ENCODE data around the gene DPEP3.
"Not testable (repeated sequence)": the region's sequence is repeated elsewhere in the genome, so short reads cannot be mapped to it uniquely, and the experiment has no call there.

Gene DPEP3, protein sequence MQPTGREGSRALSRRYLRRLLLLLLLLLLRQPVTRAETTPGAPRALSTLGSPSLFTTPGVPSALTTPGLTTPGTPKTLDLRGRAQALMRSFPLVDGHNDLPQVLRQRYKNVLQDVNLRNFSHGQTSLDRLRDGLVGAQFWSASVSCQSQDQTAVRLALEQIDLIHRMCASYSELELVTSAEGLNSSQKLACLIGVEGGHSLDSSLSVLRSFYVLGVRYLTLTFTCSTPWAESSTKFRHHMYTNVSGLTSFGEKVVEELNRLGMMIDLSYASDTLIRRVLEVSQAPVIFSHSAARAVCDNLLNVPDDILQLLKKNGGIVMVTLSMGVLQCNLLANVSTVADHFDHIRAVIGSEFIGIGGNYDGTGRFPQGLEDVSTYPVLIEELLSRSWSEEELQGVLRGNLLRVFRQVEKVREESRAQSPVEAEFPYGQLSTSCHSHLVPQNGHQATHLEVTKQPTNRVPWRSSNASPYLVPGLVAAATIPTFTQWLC

DNA sequence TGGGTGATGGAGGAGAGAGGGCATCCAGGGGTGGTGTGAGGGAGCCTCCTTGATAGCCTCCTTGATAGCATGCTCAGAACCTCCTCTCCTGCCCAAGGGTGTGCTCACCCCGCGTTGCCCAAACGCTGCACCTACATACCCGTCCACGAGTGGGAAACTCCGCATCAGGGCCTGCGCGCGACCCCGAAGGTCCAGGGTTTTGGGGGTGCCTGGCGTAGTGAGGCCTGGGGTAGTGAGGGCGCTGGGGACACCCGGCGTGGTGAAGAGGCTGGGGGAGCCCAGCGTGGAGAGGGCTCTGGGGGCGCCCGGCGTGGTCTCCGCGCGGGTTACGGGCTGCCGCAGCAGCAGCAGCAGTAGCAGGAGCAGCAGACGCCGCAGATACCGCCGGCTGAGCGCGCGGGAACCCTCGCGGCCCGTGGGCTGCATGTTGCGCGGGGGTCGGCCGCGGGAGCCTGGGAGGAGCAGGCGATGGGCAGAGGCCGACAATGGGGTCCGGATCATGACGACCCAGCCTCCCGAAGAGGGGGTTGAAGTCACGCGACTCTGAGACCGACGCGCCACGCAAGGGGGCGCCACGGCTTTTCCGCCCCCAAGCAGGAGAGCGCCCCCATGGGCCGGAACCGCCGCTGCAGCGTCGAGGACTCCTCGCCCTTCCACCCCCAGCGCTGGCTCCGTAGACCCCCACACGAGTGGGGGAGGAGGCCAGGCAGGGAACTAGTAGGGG lies at the start of gene DPEP3:
TSS of gene DPEP3 (minus strand) at position 545 of the 724 bp plus-strand sequence. CDS start at position 426, 119 bp downstream.
- DNase-seq = no peak

DNA sequence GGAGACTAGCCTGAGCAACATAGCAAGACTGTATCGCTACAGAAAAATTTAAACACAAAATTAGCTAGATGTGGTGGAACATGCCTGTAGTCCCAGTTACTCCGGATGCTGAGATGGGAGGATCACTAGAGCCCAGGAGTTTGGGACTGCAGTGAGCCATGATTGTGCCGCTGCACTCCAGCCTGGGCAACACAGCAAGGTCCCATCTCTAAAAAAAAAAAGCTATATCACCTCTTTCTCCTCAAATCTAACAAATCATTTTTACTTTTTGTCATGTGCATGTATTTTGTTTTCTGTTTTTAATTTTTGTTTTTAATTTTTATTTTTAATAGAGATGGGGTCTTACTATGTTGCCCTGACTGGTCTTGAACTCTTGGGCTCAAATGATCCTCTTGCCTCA lies 48.7 kb upstream of the DPEP3 start:
- DNase-seq = no peak

DNA sequence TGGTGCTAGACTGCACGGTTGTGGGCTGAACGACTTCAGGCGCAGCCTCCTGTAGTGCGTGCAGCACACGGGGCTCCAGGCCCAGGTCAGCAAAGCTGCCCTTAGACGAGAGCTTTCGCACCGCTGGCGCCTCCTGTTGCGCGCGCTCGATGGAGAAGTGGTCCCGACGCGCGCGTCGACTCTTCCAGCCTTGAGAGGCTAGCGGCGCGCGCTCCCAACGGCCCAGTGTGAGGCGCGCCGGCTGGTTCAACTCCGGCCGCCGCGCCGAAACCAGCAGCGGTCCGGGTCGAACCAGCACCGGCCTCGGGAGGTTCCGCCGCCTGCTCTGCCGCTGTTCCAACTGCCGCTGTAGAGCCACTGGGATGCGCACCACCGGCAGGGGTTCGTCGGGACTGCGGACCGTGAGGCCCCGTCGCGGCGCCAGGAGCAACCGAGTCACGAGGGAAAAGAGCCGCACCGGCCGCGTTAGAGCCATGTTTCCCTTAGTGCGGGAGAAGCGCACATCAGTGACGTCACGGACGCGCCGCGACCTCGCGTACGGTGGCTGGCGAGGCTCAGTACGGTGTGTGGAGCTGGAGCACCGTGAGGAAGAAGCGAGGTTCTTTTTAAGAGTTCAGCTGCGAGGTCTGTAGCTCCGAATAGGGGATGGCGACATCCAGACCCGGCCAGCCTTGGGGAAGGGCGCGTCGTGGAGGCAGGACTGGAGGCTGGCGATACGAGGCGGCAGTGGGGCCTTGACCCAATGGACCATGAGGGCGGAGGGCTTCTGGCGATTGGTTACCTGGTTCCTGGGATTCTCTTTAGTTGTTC lies 42.6 kb upstream of the DPEP3 start, which contains the start of the genes DDX28 and DUS2:
TSS of gene DDX28 (minus strand) at position 505 of the 810 bp plus-strand sequence. CDS start at position 475, 30 bp downstream.
TSS of gene DUS2 (plus strand) at position 557 of the 810 bp plus-strand sequence. CDS start 14,740 bp downstream, outside the sequence.
- peak; percentile 94 for DNase-seq

DNA sequence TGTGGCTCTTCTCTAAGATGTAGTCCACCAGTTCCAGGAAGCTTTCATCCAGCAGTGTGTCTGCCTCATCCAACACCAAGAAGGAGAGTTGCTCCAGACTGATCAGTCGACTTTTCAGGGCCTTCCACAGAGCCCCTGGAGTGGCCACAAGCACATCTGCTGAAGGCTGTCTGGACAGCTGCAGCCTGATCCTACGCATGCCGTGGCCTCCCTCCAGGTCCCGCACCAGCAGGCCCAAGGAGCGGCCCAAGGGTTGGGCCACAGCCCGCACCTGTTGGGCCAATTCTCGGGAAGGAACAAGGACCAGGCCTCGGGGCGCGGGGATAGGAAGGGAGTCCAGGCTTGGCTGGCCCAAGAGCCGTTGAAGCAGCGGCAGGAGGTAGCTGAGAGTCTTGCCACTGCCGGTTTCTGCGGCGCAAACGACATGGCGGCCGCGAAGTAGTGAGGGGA lies 42.0 kb upstream of the DPEP3 start:
- DNase-seq = no peak

DNA sequence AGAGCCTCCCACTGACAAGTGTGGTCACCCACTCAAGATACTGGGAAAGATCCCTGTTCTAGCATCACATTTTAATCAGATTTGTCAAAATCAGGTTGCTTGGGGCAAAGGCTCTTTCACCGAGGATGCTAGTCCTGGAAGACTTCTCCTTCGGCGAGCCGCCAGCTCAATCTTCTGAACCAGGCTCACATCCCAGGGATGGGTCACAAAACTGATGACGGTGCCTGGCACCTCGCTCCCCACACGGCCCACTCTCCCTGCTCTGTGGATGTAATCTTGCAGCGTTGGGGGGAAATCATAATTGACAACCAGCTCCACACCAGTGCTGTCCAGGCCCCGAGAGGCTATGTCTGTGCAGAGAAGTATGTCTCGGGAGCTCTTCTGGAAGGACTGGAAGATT lies 41.2 kb upstream of the DPEP3 start:
- no peak for DNase-seq

DNA sequence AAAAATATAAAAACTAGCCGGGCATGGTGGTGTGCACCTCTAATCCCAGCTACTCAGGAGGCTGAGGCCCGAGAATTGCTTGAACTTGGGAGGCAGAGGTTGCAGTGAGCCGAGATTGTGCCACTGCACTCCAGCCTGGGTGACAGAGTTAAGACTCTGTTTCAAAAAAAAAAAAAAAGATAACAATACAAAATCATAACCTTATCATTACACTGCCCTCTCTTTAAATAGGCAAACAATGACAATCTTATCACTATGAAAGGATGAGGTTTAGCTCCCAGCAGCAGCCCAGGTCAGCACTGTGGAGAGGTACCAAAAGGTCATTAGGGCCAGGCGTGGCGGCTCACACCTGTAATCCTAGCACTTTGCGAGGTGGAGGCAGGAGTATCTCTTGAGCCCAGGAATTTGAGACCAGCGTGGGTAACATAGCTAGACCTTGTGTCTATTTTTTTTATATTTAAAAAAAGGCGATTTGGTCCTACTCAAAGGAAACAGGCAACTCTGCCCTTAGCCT lies 38.9 kb upstream of the DPEP3 start:
- no peak for DNase-seq

DNA sequence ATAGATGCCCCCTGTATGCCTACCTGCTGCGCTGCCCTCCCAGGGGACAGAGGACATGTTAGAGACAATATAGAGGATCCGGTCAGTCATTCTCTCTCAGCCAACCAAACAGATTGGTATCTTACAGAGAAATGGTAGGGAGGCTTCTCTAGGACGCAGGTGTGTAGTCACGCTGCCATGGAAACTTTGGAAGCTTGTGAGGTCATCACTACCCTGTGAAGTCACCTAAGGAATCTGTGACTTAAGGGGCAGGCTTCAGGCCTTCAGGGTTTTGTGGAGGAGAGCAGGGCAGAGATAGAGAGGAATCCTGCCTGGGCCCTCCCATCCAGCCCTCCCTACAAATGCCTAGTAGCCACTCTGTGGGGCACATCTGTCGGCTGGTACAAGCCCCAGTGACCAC lies 35.4 kb upstream of the DPEP3 start, which contains the start of gene DPEP2NB:
TSS of gene DPEP2NB (minus strand) at position 231 of the 400 bp plus-strand sequence. CDS start at position 90, 141 bp downstream.
- DNase-seq = no peak

DNA sequence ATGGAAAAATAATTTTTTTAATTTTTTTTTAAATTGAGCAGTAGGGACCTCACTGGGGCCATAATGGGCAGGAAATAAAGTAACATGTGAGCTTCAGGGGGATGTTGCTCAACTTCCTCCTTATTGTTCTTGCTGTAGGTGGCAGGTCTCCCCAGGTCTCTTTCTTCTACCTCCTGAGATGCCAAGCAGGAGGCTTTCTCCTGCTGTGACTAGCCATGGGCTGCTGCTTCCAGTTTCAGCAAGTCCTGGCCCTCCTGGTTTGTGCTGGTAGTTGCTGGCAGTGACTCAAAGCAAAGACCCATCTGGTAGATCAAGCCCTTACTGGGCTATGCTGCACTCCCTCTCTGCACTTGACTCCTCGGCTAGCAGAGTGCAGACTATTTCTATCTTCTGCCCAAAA lies 33.1 kb upstream of the DPEP3 start:
- no peak for DNase-seq

DNA sequence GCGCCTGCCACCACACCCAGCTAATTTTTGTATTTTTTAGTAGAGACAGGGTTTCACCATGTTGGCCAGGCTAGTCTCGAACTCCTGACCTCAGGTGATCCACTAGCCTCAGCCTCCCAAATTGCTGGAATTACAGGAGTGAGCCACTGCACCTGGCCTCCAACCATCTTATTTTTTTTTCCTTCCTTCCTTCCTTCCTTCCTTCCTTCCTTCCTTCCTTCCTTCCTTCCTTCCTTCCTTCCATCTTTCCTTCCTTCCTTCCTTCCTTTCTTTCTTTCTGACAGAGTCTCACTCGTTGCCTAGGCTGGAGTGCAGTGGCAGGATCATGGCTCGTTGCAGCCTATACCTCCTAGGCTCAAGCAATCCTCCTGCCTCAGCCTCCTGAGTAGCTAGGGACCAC lies 29.6 kb upstream of the DPEP3 start:
- DNase-seq = not testable (repeated sequence)

DNA sequence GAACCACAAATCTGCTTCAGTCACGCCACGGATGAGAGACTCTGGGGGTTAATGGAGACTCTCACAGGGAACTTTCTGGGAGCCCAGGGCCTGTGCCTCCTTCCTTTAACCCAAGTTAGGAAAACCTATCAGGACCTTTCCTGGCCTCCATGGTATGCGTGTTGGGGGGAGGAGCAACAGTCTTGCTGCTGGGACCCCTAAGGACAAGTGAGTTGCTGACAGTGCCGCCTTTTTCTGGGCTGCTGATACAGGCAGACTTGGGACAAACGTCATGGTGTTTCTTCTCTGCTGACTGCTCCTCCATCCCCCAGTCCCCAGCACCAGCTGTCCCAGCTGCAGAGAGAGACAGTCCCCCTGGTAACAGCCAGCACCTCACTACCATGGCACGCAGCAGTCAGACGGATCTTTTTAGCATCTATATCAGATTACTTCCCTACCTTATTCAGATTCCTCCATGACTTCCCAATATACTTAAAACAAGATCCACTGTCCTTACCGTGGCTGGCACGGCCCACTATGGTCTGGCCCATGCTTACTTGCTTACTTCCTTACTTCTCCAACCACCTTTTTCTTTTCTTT lies 28.9 kb upstream of the DPEP3 start:
- DNase-seq = no peak

DNA sequence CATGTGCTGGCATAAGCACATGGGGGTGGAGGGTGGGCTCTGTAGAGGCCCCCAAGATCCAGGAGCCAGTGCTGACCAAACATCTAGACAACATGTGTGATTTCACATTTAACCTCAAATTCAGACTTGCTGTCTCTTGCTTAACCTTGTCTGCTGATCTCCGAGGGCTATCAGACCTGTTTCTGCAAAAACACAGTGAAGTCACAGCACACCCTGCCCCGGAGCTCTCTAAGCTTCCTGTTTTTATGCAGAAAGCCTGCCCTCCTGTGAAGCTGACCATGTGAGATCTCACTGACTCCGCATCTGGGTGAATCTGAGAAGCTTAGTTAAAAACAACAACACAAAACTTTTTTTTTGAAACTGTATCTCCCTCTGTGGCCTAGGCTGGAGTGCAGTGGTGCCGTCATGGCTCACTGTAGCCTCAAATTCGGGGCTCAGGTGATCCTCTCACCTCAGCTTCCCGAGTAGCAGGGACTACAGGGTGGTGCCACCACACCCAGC lies 25.5 kb upstream of the DPEP3 start:
- DNase-seq = no peak

DNA sequence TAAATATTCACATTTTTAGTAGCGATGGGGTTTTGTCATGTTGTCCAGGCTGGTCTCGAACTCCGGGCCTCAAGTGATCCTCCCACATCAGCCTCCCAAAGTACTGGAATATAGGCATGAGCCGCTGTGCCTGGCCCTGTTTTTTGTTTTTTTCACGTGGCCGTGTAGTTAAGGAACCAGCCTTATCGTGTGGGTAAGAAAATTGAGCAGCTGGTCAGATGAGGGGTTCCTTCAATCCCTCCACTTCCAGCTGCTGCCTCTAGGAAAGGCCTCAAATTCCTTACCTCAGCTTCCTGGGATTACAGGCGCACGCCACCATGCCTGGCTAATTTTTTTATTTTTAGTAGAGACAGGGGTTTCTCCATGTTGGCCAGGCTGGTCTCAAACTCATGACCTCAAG lies 24.9 kb upstream of the DPEP3 start:
- DNase-seq = no peak

DNA sequence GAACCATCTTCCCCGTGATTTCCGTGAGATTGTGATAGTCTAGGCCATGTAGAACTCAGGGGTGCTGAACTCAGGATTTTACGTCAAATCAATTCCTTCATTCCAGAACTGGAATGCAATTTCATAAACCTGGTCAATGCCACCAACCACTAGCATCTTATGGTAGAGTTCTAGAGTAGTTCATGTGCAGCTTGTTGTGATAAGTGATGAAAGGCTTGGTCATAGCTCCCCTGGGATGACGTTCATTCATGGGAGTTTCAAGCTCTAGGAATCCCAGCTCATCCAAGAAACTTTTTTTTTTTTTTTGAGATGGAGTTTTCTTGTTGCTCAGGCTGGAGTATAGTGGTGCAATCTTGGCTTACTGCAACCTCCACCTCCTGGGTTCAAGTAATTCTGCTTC lies 22.7 kb upstream of the DPEP3 start:
- DNase-seq = no peak

DNA sequence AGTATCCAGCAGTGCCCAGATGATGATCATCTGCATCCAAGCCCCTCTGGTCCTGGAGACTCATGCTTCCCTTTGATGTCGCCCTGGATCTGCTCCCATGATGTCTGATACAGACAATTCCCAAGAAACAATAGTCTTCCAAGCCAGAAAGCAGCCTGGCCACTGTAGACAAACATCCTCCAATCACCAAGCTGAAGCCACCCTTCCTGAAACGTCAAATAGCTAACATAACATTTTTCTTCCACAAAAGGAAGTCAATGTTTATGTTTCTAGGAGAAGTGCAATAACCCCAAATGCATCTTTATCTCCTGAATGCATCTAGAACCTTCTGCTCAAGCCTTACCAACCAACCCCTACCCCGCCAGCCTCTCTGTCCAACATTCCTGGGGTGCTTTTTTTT lies 20.2 kb upstream of the DPEP3 start:
- DNase-seq = no peak

DNA sequence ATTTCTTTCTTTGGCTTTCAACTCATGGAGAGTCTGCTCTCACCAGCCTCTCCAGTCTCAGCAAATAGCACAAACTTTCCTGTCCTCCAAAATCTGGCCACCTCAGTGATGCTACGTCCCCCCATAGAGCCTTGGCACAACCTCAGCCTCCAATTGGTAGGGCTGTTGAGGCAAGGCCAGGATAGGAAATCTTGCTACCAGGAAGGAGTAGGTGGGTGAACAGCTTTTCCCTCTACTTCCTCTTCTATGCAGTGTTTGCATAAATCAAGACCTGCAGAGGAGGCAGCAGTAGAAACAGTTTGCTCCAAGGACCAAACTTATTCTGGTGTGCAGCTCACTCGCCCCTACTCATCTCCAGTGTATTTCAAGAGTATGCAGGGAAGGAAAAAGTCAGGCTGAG lies 19.7 kb upstream of the DPEP3 start:
- no peak for DNase-seq

DNA sequence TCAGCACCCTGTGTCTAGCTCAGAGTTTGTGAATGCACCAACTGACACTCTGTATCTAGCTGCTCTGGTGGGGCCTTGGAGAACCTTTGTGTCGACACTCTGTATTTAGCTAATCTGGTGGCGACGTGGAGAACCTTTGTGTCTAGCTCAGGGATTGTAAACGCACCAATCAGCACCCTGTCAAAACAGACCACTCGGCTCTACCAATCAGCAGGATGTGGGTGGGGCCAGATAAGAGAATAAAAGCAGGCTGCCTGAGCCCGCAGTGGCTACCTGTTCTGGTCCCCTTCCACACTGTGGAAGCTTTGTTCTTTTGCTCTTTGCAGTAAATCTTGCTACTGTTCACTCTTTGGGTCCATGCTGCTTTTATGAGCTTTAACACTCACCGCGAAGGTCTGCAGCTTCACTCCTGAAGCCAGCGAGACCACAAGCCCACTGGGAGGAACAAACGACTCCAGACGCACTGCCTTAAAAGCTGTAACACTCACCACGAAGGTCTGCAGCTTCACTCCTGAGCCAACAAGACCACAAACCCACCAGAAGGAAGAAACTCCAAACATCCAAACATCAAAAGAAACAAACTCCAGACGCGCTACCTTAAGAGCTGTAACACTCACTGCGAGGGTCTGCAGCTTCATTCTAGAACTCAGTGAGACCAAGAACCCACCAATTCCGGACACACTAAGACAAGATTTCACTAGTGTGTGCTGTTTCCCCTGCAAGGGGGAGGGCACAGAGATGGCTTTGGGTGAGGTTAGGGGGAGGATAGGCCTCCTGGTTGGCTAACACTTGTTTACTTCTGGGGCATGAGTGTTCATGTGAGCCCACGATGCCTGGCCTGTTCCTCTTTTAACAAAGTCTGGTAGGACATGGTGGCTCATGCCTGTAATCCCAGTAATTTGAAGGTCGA lies 18.7 kb upstream of the DPEP3 start, which contains the start of gene DPEP2:
TSS of gene DPEP2 (minus strand) at position 706 of the 910 bp plus-strand sequence. CDS start 6,272 bp downstream, outside the sequence.
- DNase-seq = peak; percentile 28

DNA sequence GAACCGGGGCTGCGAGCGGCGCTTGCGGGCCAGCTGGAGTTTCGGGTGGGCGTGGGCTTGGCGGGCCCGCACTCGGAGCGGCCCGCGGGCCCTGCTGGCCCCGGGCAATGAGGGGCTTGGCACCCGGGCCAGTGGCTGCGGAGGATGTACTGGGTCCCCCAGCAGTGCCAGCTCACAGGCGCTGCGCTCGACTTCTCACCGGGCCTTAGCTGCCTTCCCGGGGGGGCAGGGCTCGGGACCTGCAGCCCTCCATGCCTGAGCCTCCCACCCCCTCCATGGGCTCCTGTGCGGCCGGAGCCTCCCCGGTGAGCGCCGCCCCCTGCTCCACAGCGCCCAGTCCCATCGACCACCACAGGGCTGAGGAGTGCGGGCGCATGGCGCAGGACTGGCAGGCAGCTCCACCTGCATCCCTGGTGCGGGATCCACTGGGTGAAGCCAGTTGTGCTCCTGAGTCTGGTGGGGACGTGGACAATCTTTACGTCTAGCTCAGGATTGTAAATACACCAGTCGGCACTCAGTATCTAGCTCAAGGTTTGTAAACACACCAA lies 18.0 kb upstream of the DPEP3 start:
- DNase-seq = not testable (repeated sequence)

DNA sequence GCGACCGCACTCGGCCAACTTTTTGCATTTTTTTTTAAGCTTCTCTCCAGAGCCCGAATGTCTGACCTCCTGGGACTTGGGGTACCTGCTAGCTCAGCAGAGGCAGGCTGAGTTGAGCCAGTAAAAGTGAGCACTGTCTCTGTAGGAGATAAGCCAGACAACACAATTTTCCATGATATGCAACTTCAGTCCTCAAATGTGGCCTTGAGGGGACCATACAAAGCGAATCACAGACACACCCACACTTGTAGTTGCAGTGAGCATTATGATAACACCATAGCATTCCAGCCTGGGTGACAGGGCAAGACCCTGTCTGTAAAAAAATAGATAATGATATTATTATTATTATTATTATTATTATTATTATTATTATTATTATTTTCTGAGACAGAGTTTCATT lies 16.4 kb upstream of the DPEP3 start:
- DNase-seq = no peak

DNA sequence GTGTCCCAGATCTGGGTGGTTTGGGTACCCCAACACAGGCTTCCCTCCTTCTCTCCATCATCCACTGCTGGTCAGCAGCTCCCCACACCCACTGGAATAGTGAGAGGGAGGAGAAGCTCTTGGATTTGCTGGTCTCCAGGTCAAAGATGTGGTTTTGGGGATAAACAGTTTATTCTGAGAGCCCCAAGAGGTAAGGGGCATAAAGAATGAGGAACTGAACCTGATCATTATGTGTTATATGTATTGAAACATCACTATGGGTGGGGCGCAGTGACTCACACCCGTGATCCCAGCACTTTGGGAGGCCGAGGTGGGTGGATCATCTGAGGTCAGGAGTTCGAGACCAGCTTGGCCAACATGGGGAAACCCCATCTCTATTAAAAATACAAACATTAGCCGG lies 15.1 kb upstream of the DPEP3 start:
- DNase-seq = no peak

DNA sequence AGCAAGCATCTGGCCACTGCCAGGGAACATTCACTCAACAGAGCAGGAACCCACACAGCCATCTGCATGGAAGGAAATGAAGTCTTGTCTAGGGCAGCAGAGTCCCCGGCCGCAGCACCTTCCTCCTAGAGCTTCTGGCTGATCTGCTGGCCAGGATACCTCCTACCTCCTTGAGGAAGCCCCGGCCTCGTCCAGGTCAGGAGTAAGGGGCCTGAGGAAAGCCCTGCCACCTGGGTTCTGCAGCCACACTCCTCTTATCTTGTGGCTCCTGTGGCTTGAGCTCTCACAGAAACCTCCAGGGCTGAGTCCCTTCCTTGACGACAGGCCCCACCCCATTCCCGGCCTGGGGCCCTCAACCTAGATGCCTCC lies 13.7 kb upstream of the DPEP3 start:
- not testable (repeated sequence) for DNase-seq

Measured in activated CD4-positive, alpha-beta T cell treated with anti-CD3 and anti-CD28 coated beads for 1 hour (primary cell).